Ammon's horn (tissue), 1 donor: Measurements from ENCODE around the gene ZNF609.
A peak's percentile ranks its signal among the peaks of the same experiment; 100 is the strongest.

Source experiments
- DNase-seq: peaks from one replicate; pipeline ENCODE4 v3.0.0-alpha.2; 2016; ENCODE audit warnings: low spot score

The ZNF609 gene

DNA sequence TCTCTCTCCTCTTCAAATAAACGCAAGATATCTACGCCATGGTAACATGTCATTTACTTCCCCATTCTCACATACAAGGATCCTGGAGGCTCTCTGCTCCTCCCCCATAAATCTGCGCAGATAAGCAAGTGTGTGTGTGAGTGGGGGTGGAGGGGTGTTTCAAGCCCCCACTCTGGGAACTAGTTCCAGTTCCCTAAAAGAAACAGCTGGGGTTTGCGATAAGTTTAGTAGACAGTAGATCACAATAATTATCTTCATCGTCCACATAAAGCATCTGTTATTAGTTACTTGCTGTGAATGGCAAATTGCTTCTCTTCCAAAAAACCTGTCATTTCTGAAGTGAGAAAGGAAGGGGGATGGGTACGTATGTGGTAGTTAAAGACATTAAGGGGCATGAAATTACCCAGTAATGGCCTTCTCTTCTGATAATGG is 235.2 kb downstream of the ZNF609 start:
- peak; percentile 72 for DNase-seq

DNA sequence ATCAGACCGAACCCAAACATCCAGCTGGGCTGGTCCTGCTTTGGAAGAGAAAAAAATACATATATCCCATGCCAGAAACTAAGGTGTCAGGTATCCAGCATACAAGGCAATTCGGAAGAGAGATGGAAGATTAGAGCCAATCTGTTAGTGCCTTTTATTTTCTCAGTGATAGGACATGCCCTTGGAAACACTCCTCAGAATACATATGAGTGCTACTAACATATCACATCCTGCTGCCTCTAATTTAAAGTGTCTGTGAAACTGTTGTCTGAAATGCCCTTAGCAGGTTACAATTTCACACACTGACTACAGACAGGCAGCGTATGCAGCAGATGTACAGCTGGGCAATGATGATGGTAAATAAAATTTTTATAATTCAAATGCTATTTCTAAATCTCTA is 236.1 kb downstream of the ZNF609 start:
- no peak for DNase-seq

DNA sequence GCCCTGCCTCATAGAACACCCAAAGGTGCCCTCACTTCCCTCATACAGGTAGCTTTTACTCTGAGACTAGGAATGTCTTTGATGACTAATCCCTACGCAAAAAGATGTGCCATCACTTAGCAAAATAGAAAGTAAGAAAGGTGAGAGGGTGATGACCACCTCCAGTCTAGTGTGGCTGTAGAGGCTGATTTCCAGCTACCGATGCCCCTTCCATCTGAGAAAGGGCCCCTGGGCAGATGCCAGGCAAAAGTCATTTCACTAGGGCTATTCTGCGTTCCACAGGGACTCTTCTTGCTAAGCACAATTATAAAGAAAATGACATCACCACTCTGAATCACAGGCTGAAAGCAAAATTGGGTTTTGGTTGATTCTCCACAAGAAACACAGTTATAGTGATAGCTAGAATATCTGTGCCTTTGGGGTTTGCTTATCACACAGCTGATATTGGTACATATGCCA is 237.6 kb downstream of the ZNF609 start:
- DNase-seq, result no peak

DNA sequence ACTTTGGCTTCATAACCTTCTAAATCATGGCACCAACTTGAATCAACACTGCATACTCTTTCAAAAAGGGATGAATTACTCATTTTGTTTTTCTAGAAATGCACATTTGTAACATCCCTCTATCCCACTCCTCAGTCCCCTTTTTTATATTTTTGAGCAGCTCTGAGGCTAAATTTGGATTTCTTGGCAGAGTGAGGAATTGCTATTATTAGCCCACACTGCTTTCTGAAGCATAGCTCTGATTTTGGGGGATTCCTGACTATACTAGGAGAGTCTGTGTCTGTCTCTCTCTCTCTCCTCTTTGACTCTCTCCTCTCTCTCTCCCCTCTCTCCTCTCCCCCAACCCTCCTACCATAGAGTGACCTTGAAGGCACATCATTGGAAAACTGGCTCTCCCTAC is 238.4 kb downstream of the ZNF609 start:
- DNase-seq, result no peak

DNA sequence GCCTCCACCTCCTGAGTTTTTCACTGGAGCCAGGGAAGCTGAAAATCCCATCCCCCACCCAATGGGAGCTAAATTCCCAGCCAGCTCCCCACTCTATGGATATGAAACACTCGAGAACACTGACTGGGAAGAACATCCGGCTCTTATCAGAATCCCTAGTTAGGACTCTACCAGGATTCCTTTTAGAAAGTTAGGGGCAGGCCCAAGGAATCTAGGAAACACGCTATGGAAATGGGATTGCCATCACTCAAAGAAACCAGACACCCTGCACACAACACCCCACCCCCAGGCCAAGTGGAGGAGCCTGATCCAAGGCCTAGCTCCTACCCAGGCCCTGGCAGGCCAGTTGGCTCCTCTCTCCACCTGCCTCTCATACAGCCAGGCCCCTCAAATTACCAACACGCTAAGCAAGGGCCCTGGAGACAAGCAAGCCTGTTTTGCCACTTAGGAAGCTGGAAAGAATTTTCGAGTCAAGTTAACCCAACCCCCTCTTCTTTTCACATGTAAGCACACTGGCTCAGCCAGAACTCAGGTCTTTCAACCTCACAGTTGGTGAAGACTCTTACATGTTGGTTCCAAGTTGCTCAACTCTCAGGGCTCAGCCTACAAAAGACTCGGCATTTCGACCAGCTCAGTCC is 239.5 kb downstream of the ZNF609 start:
- peak; percentile 56 for DNase-seq

DNA sequence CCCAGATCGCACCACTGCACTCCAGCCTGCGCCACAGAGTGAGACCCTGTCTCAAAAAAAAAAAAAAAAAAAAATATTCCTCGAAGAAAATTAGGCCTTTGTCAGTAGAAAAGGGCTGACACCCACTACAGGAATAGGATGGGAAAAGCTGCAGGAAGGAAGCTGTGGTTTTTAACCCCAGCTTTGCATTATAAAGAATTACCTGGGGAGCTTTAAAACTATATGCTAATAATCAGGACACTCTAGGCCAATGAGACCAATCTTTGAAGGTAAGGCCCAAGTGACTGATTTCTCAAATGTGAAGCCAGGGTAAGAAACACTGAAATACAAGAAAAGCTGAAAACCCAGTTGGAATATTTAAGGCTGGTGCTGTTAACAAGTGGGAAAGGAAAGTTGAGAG is 240.7 kb downstream of the ZNF609 start:
- DNase-seq, result no peak

DNA sequence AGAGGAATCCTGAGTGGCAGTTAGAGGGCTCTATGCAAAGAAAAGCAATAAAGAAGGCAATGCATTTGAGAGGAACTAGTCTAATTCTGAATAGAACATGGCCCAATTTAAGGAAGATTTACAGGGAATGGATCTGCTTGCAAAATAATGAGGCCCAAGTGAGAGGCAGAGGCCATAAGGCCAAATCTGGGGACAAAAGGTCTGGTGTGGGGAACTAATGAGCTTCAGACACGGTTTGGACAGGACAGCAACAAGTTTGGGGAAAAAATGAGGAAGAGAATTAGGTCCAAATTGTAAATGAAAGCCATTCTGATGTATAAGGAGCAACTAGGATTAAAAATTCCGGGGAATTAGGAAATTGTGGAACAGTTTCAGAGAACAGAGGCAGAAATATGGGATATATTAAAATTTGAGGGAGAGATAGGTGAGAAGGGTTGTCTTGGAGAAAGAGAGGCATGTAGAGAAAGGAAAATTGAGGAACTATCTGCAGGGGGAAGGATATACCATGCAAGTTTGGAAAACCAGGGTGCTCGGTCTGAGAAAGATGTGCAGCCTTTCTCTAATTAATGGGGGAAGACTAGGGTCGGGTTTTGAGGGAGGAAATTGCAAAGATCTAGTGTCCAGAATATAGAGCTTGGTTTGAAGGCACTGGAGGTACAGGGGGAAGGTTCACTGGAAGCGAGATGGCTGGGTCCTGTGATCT is 241.3 kb downstream of the ZNF609 start:
- DNase-seq, result no peak

DNA sequence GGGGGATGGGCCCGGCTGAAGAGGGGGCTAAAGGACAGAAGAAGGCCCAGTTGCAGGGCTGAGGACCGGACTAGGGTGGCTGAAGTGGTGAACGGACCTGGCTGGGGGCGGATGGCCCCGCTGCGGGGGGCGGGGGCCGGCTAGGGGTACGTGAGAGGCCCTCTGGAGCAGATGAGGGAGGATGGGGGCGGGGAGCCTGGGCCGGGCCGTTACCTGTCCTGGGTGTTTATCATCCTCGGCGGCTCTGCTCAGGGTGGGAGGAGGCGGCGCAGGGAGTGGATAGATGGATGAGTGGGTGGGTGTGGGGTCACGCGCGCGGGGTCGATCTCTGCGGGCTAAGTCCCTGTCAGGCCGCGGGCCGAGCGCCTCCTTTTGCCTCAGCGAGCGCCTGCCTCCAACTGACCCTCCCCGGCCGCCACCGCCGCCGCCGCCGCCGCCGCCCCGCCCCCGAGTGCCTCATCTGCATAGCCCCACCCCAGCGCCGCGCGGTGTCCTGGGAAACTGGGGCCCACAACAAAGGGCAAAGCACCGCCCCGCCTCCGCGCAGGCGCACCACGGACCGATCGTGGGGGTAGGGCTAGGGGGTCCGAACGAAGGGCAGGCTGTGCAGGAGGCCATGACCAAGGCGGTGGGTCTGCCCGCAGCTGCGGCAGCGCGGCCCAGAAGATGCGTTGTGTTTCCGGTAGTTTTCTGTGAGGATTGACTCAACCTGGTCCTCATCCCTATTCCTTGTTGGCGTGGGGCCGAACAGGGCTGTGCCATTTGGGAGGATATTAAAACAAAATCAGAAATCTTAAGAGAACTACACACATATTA is 242.6 kb downstream of the ZNF609 start:
- DNase-seq, result peak; percentile 97

DNA sequence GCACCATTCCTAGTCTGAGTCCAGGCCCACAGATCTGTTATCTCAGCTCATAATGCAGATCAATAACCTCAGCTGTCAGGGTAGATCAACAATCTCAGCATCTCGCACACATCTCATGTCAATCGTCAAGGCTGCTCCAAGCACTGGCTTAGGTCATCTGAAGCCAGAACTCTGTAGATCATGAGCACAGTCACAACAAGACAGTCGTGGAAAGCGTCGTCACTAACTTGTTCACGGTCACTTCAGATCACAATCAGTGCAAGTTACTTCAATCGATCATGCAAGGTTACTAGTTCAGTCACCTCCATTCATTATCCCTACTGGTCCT is 243.2 kb downstream of the ZNF609 start:
- peak; percentile 58 for DNase-seq

DNA sequence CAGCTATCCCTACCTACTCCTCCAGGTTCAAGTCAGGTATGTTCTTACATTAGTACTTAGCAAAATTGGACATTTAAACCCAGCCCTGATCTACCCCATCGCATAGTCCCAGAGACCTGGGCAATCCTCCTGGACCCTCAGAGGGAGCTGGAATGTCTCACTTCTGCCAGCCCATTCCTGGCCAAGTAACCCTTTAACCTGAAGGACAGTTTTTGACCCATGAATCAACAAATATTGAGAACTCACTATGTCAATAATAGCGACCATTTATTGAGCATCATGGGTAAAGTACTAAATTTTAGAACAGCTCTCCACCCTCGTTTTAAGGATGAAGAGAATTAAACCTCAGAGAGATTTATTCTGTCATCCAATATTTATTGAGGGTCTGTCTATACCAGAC is 244.6 kb downstream of the ZNF609 start:
- no peak for DNase-seq

DNA sequence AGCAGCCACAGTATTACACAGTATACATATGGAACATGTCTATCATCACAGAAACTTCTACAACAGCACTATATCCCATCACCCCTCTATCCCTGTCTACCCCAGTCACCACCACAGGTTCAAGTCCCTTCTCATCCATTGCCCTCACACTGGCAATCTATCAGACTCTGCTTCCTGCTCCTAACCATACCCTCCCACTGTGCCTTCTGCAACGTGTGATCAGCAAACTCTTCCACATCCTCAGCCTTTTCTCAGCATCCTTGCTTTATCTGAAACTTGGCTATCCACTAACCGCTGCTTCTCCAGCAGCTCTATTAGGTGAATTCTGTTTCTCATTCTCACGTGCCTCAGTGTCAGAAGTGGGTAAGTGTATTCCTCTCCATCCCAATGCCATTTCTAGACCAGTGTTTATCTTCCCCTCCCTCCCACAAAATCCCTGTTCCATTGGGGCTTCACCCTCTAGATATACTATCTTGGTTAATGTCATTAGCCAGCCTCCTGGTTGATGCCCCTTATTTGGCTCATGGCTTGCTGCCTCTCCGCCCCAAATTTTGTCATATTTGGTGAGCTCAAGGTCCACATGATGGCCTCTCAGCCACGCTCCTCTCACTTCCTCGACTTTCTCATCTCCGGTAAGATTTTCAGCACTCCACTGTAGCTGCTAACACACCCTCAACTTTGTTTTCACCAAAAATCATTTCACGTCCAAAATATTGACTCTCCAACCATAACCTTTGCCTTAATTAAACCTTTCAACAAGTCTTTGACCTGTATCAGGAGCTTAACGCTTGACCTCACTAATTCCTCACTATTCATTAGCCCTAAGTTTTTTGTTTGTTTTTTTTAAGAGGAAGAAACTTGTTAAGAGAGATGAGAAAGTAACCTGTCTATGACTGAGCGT is 245.9 kb downstream of the ZNF609 start:
- no peak for DNase-seq

DNA sequence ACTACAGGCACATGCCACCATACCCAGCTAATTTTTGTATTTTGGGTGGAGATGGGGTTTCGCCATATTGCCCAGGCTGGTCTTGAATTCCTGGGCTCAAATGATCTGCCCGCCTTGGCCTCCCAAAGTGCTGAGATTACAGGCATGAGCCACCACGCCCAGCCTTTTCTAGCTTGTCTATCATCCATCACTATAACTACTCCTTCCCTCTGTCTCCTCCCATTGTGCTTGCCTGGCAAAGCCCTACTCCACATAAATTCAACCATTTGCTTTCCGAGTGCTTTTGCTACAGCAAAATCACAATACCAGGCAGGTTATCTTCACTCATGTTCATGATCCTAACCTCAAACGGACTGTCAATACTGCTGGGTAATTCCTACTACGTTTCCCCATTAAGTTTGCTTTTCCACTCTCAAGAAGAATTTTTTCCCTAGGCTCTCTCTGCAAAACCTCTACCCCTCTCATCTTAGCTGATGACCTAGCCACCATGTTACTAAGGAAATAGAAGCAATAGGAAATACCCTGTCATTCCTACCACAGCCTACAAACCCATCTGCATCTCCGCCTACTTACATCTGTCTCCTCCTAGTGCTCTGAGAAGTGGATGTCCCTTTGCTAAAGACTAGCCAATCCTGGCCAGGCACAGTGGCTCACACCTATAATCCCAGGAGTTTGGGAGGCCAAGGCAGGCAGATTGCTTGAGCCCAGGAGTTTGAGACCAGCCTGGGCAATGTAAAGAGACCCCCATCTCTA is 250.5 kb downstream of the ZNF609 start:
- no peak for DNase-seq

DNA sequence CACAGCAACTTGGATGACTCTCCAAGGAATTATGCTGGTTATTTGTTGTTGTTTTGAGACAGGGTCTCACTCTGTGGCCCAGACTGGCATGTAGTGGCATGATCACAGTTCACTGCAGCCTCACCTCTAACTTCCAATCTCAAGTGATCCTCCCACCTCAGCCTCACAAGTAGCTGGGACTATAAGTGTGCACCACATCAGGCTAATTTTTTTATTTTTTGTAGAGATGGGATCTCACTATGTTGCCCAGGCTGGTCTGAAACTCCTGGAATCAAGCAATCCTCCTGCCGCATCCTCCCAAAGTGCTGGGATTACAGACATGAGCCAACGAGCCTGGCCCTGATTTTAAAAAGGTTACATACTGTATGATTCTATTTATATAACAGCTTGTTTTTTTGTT is 252.0 kb downstream of the ZNF609 start:
- no peak for DNase-seq

DNA sequence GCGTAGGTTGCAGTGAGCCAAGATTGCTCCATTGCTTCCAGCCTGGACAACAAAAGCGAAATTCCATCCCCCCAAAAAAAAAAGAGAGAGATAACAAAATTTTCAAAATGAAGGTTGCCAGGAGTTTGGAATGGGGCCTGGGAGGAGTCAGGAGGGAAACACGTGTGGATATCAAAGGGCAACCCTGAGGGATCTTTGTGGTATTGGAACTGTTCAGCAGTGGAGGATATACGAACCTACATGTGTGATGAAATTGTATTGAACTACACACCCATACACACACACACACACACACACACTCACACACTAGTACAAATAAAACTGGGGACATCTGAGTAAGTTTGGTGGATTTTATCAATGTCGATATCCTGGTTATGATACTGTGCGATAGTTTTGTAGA is 253.2 kb downstream of the ZNF609 start:
- no peak for DNase-seq

DNA sequence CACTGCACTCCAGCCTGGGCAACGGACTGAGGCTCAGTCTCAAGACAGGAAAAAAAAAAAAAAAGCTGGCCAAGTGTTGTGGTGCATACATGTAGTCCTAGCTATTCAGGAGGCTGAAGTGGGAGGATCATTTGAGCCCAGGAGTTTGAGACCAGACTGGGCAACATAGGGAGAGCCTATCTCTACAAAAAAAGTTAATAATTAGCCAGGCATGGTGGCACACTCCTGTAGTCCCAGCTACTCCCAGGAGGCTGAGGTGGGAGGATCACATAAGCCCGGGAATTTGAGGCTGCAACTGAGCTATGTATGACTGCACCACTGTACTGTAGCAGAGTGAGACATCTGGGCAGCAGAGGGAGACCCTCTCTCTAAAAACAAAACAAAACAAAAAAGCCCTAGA is 256.1 kb downstream of the ZNF609 start:
- no peak for DNase-seq

DNA sequence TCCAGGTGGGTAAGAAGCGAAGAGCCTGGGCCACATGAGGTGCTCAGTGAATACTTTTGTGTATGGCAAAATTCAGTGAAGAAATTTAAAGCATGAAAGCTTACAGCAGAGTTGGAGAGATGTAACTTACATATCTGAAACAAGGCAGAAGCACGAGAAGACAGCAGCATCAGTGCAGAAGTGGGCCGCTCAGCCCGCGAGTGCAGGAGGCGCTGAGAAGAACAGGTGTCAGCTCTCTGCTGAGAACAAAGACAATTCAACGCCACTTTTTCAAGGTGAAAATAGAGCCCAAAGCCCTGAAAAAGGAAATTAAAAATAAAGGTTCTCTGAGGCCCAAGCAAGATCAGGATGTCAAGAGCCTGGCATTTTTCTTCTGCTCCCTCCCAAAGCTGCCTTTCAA is 256.8 kb downstream of the ZNF609 start:
- DNase-seq, result no peak

DNA sequence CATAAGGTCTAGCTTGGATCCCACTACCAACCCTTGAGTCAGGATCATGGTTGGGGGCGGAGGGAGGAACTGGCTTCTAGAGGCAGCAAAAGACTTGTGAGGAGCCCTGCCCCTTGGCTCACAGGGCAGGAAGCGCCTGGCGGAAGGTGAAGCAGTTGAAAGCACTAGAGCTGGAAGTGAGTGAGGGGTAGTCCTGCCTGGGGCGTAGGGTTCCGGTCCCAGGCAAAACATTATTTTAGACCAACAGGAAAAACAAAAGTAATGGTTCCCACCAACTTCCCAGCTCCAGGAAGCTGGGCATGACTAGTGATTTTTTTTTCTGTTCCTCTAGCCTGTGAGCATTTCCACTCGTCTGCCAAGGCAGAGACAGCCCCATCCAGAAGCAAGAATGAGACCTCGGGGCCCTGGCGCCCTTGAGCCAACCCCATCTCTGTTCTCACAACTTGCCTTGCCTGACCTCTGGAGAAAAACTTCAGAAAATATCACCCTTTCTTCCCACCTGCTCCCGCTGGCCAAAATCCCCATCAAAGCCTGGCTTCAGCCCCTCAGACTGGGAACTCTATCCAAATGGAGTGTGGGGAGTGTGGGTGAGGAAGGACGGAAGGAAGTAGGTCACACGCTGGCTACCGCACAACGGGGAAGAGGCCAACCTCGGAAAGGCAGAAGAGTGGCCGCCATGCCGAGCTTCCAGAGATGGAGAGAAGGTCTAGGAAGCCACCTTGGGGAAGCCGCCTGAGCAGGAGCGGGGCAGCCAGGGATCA is 257.5 kb downstream of the ZNF609 start:
- DNase-seq, result no peak

DNA sequence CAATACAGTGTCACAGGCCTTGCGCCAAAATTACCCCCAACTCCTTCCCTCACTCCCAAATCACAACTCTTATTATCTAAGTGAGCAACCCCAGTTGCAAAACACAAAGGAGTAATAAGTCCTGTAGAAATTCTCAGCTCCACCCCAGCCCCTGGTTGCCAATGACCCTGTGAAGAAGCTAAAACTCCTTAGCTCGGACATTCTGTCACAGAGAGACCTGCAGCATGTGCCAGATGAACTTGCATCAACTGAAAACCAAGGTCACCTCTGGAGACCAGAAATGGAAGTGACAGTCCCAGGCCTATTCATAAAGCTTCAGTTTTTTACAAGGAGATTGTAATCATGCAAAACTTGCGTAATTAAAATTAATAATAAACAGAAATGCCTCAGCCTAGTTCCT is 259.8 kb downstream of the ZNF609 start:
- no peak for DNase-seq

DNA sequence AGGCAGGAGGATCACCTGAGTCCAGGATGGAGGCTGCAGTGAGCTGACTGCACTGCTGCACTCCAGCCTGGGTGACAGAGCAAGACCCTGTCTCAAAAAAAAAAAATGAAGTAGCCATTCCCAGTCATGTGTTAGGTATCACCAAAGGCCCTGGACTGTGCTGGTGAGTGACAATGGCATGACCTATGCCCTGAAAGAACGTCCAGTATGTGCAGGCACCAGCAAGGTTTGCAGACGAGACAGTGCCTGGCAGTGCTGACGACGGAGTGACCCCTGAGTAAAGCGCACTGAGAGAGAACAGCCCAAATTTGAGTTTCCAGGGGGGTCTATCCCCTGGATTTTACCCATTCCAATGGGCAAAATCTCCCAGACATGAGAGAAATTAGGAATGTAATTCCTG is 269.8 kb downstream of the ZNF609 start:
- no peak for DNase-seq

DNA sequence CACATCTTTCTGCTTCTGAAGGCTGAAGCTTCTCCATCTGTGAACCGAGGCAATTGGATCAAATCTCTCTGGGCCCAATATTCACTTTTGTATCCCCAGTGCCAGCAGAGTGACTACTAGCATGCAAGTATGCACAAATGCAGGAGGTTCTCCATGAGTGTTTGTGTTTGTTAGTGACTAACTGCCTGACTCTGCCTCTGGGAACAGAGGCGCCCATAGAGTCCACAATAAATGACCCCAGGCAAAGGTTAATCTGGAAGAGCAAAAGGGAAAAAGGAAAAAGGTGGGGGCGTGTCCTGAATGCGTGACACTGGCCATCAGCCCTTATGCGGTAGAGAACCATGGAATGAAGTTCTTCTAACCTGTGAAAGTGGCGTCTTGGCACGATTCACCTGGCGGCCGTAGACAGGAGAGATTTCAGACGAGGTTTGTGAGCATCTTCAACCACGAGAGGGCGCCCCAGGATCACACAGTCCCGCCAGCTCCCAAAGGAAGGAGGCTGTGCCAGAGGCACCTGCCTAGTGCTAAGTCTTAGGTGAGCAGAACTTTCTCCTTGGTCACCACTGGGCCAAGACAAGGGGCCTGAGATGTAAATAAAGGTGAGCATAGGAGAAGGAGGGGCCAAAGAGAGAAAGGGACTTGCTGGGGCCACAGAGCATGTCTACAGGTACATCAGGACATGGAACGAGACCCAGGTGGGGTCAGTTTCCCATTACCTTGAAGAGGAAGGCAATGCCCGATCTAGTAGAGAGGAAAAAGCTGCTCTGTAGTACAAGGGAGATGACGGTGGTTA is 270.8 kb downstream of the ZNF609 start:
- DNase-seq, result peak; percentile 84
